HEK293 (cell line): ENCODE measurements around the gene PRRT1.

Experiments
- CTCF ChIA-PET: fragments of 350-600 bp; formaldehyde crosslinking; extraction: SDS; loops from one replicate; lab custom pipeline; 2021; ENCODE audit warnings: antibody characterized with exemption; lab: Yijun Ruan, JAX
- POLR2A ChIA-PET: fragments of 300-600 bp; formaldehyde crosslinking; extraction: SDS; loops from one replicate; lab custom pipeline; 2020; ENCODE audit warnings: antibody characterized with exemption, inconsistent platforms; lab: Yijun Ruan, JAX
- H3K27ac ChIP-seq: fragments of 200-500 bp; sonication (Bioruptor generic); 2 replicates; pipeline ENCODE4 v1.5.1; 2014; ENCODE audit warnings: low read depth, low read length, control low read depth, inconsistent platforms; ENCODE audit errors: extremely low read depth
- H3K36me3 ChIP-seq, 2 experiments: fragments of 200-500 bp in 1 of 2; sonication (Bioruptor generic) in 1 of 2; 1 replicate in 1 of 2; 2 replicates in 1 of 2; pipeline ENCODE4 v1.5.1; 2014 to 2017; ENCODE audit warnings: inconsistent platforms in 2 of 2, low read length in 2 of 2; ENCODE audit not compliant: control insufficient read depth in 2 of 2, insufficient read depth in 1 of 2
- H3K4me1 ChIP-seq: fragments of 200-500 bp; sonication (Bioruptor generic); 2 replicates; pipeline ENCODE4 v1.5.1; 2014; ENCODE audit warnings: mild to moderate bottlenecking, low read length, inconsistent platforms; ENCODE audit not compliant: control insufficient read depth, insufficient read depth
- H3K4me3 ChIP-seq: 2 replicates; pipeline ENCODE4 v1.5.1; 2011; ENCODE audit warnings: low read depth, mild to moderate bottlenecking, control low read depth, low read length, moderate library complexity
- H3K9me3 ChIP-seq: fragments of 200-500 bp; sonication (Bioruptor generic); 2 replicates; pipeline ENCODE4 v1.5.1; 2014; ENCODE audit warnings: low read depth, low read length, inconsistent platforms; ENCODE audit not compliant: control insufficient read depth, insufficient read depth
- BCL11B ChIP-seq: fragments of 450-650 bp; formaldehyde crosslinking; IDR thresholded peaks from 2 replicates; pipeline ENCODE4 v1.5.1; 2016; ENCODE audit warnings: low read depth, missing biosample characterization, missing genetic modification characterization
- CTCF ChIP-seq: fragments of 450-650 bp; formaldehyde crosslinking; IDR thresholded peaks from 2 replicates; pipeline ENCODE4 v1.5.1; 2016; ENCODE audit warnings: missing biosample characterization, missing genetic modification characterization
- FEZF1 ChIP-seq: fragments of 450-650 bp; formaldehyde crosslinking; IDR thresholded peaks from 2 replicates; pipeline ENCODE4 v1.5.1; 2016; ENCODE audit warnings: missing biosample characterization, missing genetic modification characterization
- HOXC10 ChIP-seq: sonication (generic); formaldehyde crosslinking; IDR thresholded peaks from 2 replicates; pipeline ENCODE4 v1.8.1; 2023; ENCODE audit warnings: mild to moderate bottlenecking, missing genetic modification reagents
- INSM2 ChIP-seq: fragments of 450-650 bp; formaldehyde crosslinking; IDR thresholded peaks from 2 replicates; pipeline ENCODE4 v1.5.1; 2016; ENCODE audit warnings: missing biosample characterization, missing genetic modification characterization
- OSR2 ChIP-seq: fragments of 450-650 bp; formaldehyde crosslinking; IDR thresholded peaks from 2 replicates; pipeline ENCODE4 v1.5.1; 2016; ENCODE audit warnings: missing biosample characterization, missing genetic modification characterization
- RBAK ChIP-seq: fragments of 450-650 bp; formaldehyde crosslinking; IDR thresholded peaks from 2 replicates; pipeline ENCODE4 v1.5.1; 2016; ENCODE audit warnings: missing biosample characterization, missing genetic modification characterization
- REPIN1 ChIP-seq: fragments of 450-650 bp; formaldehyde crosslinking; IDR thresholded peaks from 2 replicates; pipeline ENCODE4 v1.5.1; 2017; ENCODE audit warnings: missing biosample characterization, missing genetic modification characterization, low read depth
- SP7 ChIP-seq: fragments of 450-650 bp; formaldehyde crosslinking; IDR thresholded peaks from 2 replicates; pipeline ENCODE4 v1.5.1; 2016; ENCODE audit warnings: missing biosample characterization, missing genetic modification characterization
- TRIM28 ChIP-seq: IDR thresholded peaks from 2 replicates; pipeline ENCODE4 v1.6.1; 2011; ENCODE audit warnings: low read length, control low read depth, borderline replicate concordance
- ZBTB21 ChIP-seq: fragments of 450-650 bp; formaldehyde crosslinking; IDR thresholded peaks from 2 replicates; pipeline ENCODE4 v1.5.1; 2017; ENCODE audit warnings: missing biosample characterization, missing genetic modification characterization
- ZFHX2 ChIP-seq: fragments of 450-650 bp; formaldehyde crosslinking; conservative IDR thresholded peaks from 2 replicates; pipeline ENCODE4 v1.5.1; 2016; ENCODE audit warnings: missing biosample characterization, missing genetic modification characterization
- ZFP37 ChIP-seq: fragments of 450-650 bp; formaldehyde crosslinking; IDR thresholded peaks from 2 replicates; pipeline ENCODE4 v1.5.1; 2016; ENCODE audit warnings: missing biosample characterization, missing genetic modification characterization
- ZNF112 ChIP-seq: fragments of 450-650 bp; formaldehyde crosslinking; IDR thresholded peaks from 2 replicates; pipeline ENCODE4 v1.5.0; 2017; ENCODE audit warnings: missing biosample characterization, missing genetic modification characterization
- ZNF19 ChIP-seq: fragments of 450-650 bp; formaldehyde crosslinking; IDR thresholded peaks from 2 replicates; pipeline ENCODE4; 2016; ENCODE audit warnings: missing biosample characterization, missing genetic modification characterization, low read depth
- ZNF302 ChIP-seq: fragments of 450-650 bp; formaldehyde crosslinking; IDR thresholded peaks from 2 replicates; pipeline ENCODE4 v1.5.1; 2016; ENCODE audit warnings: missing biosample characterization, missing genetic modification characterization, low read depth
- ZNF341 ChIP-seq: fragments of 450-650 bp; formaldehyde crosslinking; IDR thresholded peaks from 2 replicates; pipeline ENCODE4; 2016; ENCODE audit warnings: low read depth, missing biosample characterization, missing genetic modification characterization
- ZNF394 ChIP-seq: fragments of 450-650 bp; formaldehyde crosslinking; IDR thresholded peaks from 2 replicates; pipeline ENCODE4 v1.5.1; 2016; ENCODE audit warnings: missing biosample characterization, missing genetic modification characterization, mild to moderate bottlenecking, moderate library complexity, borderline replicate concordance
- ZNF600 ChIP-seq: fragments of 450-650 bp; formaldehyde crosslinking; IDR thresholded peaks from 2 replicates; pipeline ENCODE4 v1.5.1; 2016; ENCODE audit warnings: missing biosample characterization, missing genetic modification characterization
- ZNF623 ChIP-seq: fragments of 450-650 bp; formaldehyde crosslinking; IDR thresholded peaks from 2 replicates; pipeline ENCODE4 v1.5.1; 2016; ENCODE audit warnings: missing biosample characterization, missing genetic modification characterization
- ZNF639 ChIP-seq: fragments of 450-650 bp; formaldehyde crosslinking; IDR thresholded peaks from 2 replicates; pipeline ENCODE4 v1.5.1; 2016; ENCODE audit warnings: missing biosample characterization, missing genetic modification characterization
- ZNF645 ChIP-seq: fragments of 450-650 bp; formaldehyde crosslinking; IDR thresholded peaks from 2 replicates; pipeline ENCODE4; 2016; ENCODE audit warnings: missing biosample characterization, missing genetic modification characterization
- ZNF692 ChIP-seq: fragments of 450-650 bp; formaldehyde crosslinking; IDR thresholded peaks from 2 replicates; pipeline ENCODE4 v1.5.1; 2016; ENCODE audit warnings: missing biosample characterization, missing genetic modification characterization
- ZNF701 ChIP-seq: fragments of 450-650 bp; formaldehyde crosslinking; IDR thresholded peaks from 2 replicates; pipeline ENCODE4 v1.5.1; 2016; ENCODE audit warnings: missing biosample characterization, missing genetic modification characterization
- ZNF777 ChIP-seq: fragments of 450-650 bp; formaldehyde crosslinking; IDR thresholded peaks from 2 replicates; pipeline ENCODE4 v1.5.1; 2017; ENCODE audit warnings: missing biosample characterization, missing genetic modification characterization, borderline replicate concordance
- ZNF785 ChIP-seq: fragments of 450-650 bp; formaldehyde crosslinking; IDR thresholded peaks from 2 replicates; pipeline ENCODE4 v1.5.1; 2016; ENCODE audit warnings: missing biosample characterization, missing genetic modification characterization

PRRT1 gene

GRCh38 chr6:32174416-32174815 is 22.7 kb upstream of the PRRT1 start (continued):
- TF ChIP-seq ZFHX2 (tag by site-specific recombination) (no peak), ZNF623 (tag by site-specific recombination) (no peak), ZNF645 (tag by site-specific recombination) (no peak), SP7 (no peak), ZFP37 (tag by site-specific recombination) (no peak), ZNF341 (tag by site-specific recombination) (no peak), ZNF777 (tag by site-specific recombination) (no peak), RBAK (tag by site-specific recombination) (no peak), HOXC10 (no peak), CTCF (tag by site-specific recombination) (no peak)

GRCh38 chr6:32173051-32173727 is 21.4 kb upstream of the PRRT1 start:
- peaks cover 15 to 42% of the 10 kb centered on the region in 2 experiments; a peak in 2 of 3 replicates for H3K36me3 ChIP-seq
- peaks cover 7% of the 10 kb centered on the region for H3K4me1 ChIP-seq
- H3K4me3 ChIP-seq, result no peak overlapping the region
- no peak overlapping the region for H3K27ac ChIP-seq
- 0 out of 2 replicates have a peak, but pooled peaks have one; percentile 12 for TF ChIP-seq ZNF600
- TF ChIP-seq ZFP37 (tag by site-specific recombination), result no peak
- TF ChIP-seq FEZF1, result no peak
- TF ChIP-seq ZNF394 (tag by site-specific recombination), result no peak
- TF ChIP-seq ZNF19 (tag by site-specific recombination), result no peak
- TF ChIP-seq, all 188 proteins: peak for 1
- CTCF ChIA-PET, result interaction anchor here (0.7 to 1.0 kb wide), 2 partner anchors 32 to 56 kb away, joined by 3 to 5 read pairs; no protein-coding TSS in a partner anchor
- POLR2A ChIA-PET, result no interaction called here
- no peaks in the 10 kb centered on the region for H3K9me3 ChIP-seq

- TF ChIP-seq ZNF639 (no peak), SP7 (no peak), ZNF701 (no peak), REPIN1 (no peak), ZNF785 (no peak), BCL11B (tag by site-specific recombination) (no peak), TRIM28 (no peak), ZNF302 (tag by site-specific recombination) (no peak), INSM2 (tag by site-specific recombination) (no peak), ZNF692 (tag by site-specific recombination) (no peak), ZNF112 (no peak), OSR2 (tag by site-specific recombination) (no peak), ZBTB21 (tag by site-specific recombination) (no peak)
- Histone ChIP-seq H3K27ac (no peak overlapping the region), H3K9me3 (no peaks in the 10 kb centered on the region), H3K36me3 (peaks cover 15 to 62% of the 10 kb centered on the region in 2 experiments; a peak in 2 of 3 replicates), H3K4me1 (peaks cover 1% of the 10 kb centered on the region), H3K4me3 (no peak overlapping the region)
- ChIA-PET POLR2A (interaction anchor here (0.6 kb wide), 1 partner anchor 41 kb away, joined by 5 read pairs; no protein-coding TSS in a partner anchor), CTCF (no interaction called here)
These were observed 19.5 kb upstream of the PRRT1 start for GRCh38 chr6:32171234-32171633.
